KBM-7 (cell line): Measurements from ENCODE around the gene PREX1.

ENCODE experiments used
- DNase-seq: peaks from one replicate; pipeline ENCODE4 v3.0.0-alpha.2; 2015
- in situ Hi-C: fragments of 300-500 bp; cut with MboI; formaldehyde crosslinking; loops from 2 replicates; pipeline ENCODE4 v1.14.3; 2020; ENCODE audit warnings: low sequenced_read_pairs, low pct_unique_long_range_greater_than_20kb, mixed read lengths

Gene PREX1

GRCh38 chr20:48717095-48717672 is 110.6 kb downstream of the PREX1 start:
- DNase-seq: no peak
- in situ Hi-C loops: no loop called here

GRCh38 chr20:48716541-48716940 is 111.3 kb downstream of the PREX1 start:
- no peak for DNase-seq
- in situ Hi-C loops: no loop called here

GRCh38 chr20:48716086-48716485 is 111.7 kb downstream of the PREX1 start:
- no peak for DNase-seq
- in situ Hi-C loops: no loop called here

GRCh38 chr20:48714764-48715163 is 113.0 kb downstream of the PREX1 start:
- in situ Hi-C loops: no loop called here

GRCh38 chr20:48711696-48712464 is 115.9 kb downstream of the PREX1 start:
- in situ Hi-C loops: no loop called here
- no peak for DNase-seq

More at GRCh38 chr20:48714764-48715163, 113.0 kb downstream of the PREX1 start:
- DNase-seq: no peak

- in situ Hi-C loops: no loop called here
These were observed 116.8 kb downstream of the PREX1 start for GRCh38 chr20:48711044-48711428.

GRCh38 chr20:48710341-48711043 is 117.3 kb downstream of the PREX1 start:
- in situ Hi-C loops: no loop called here
- no peak for DNase-seq

More at GRCh38 chr20:48711044-48711428, 116.8 kb downstream of the PREX1 start:
- DNase-seq: no peak

- DNase-seq: no peak
- in situ Hi-C loops: no loop called here
These were observed 118.1 kb downstream of the PREX1 start for GRCh38 chr20:48709744-48710143.

GRCh38 chr20:48709058-48709691 is 118.6 kb downstream of the PREX1 start:
- in situ Hi-C loops: no loop called here
- DNase-seq: no peak

- in situ Hi-C loops: no loop called here
- no peak for DNase-seq
These were observed 119.2 kb downstream of the PREX1 start for GRCh38 chr20:48708630-48709029.

- in situ Hi-C loops: no loop called here
These were observed 119.7 kb downstream of the PREX1 start for GRCh38 chr20:48708116-48708515.

GRCh38 chr20:48706710-48707365 is 121.0 kb downstream of the PREX1 start:
- in situ Hi-C loops: no loop called here
- DNase-seq: no peak

More at GRCh38 chr20:48708116-48708515, 119.7 kb downstream of the PREX1 start:
- DNase-seq: no peak

GRCh38 chr20:48706116-48706656 is 121.6 kb downstream of the PREX1 start:
- no peak for DNase-seq
- in situ Hi-C loops: no loop called here

- DNase-seq: no peak
These were observed 122.3 kb downstream of the PREX1 start for GRCh38 chr20:48705240-48706115.

GRCh38 chr20:48704761-48705160 is 123.0 kb downstream of the PREX1 start:
- no peak for DNase-seq
- in situ Hi-C loops: no loop called here

More at GRCh38 chr20:48705240-48706115, 122.3 kb downstream of the PREX1 start:
- in situ Hi-C loops: no loop called here

- in situ Hi-C loops: no loop called here
- DNase-seq: no peak
These were observed 124.1 kb downstream of the PREX1 start for GRCh38 chr20:48703511-48704219.

GRCh38 chr20:48703107-48703506 is 124.7 kb downstream of the PREX1 start:
- DNase-seq: no peak
- in situ Hi-C loops: no loop called here
